ENCODE data around the gene WDCP. TPM values are rescaled to one million over a fixed set of nuclear protein-coding genes. Genes with fewer than 3 reads are reported as not detected.

The WDCP gene
- total and polyA plus RNA-seq, 9 donors: 3.8 to 16.0 (median 11.5) TPM

GRCh38 chr2:24087032-24087431, 39.8 kb upstream of the WDCP start:
- Histone ChIP-seq H3K36me3 (no peaks in the 10 kb centered on the region), H3K27ac (no peak overlapping the region), H3K4me3 (no peak overlapping the region), H3K27me3 (no peaks in the 10 kb centered on the region), H3K9me3 (no peaks in the 10 kb centered on the region), H3K4me1 (ENCODE audit: insufficient read depth) (peaks cover 5% of the 10 kb centered on the region)
- WGBS, 3 donors: 81 to 93% (median 85%) methylated on average over 3 of the region's 3 CpGs
- intact Hi-C loops (cut with DNase I): loop anchor here in 1 of 4 donors (5.0 kb wide), 1 partner anchor 295 kb away; no protein-coding TSS in a partner anchor
- no peak for DNase-seq
- TF ChIP-seq CTCF (IDR thresholded peaks at IDR 0.05) (no peak), POLR2A (IDR thresholded peaks at IDR 0.05) (no peak), EP300 (IDR thresholded peaks at IDR 0.05) (no peak)

GRCh38 chr2:24086241-24086640, 39.0 kb upstream of the WDCP start:
- 89 to 91% (median 91%) methylated on average over 1 of the region's 1 CpG for WGBS, 3 donors
- intact Hi-C loops (cut with DNase I): loop anchor here in 1 of 4 donors (5.0 kb wide), 1 partner anchor 296 kb away; no protein-coding TSS in a partner anchor

GRCh38 chr2:24085200-24085489, 38.0 kb upstream of the WDCP start:
- intact Hi-C loops (cut with DNase I): loop anchor here in 2 of 4 donors (2.0 to 5.0 kb wide), 2 partner anchors 158 to 297 kb away; partner anchors contain the start of gene ATAD2B (in 1 of the 2)
- no peak for DNase-seq

More at GRCh38 chr2:24086241-24086640, 39.0 kb upstream of the WDCP start:
- Histone ChIP-seq H3K9me3 (no peaks in the 10 kb centered on the region), H3K36me3 (no peaks in the 10 kb centered on the region), H3K27ac (no peak overlapping the region), H3K4me3 (no peak overlapping the region), H3K4me1 (ENCODE audit: insufficient read depth) (peaks cover 5% of the 10 kb centered on the region), H3K27me3 (no peaks in the 10 kb centered on the region)
- no peak for DNase-seq
- TF ChIP-seq POLR2A (IDR thresholded peaks at IDR 0.05): no peak
- TF ChIP-seq EP300 (IDR thresholded peaks at IDR 0.05): no peak
- TF ChIP-seq CTCF (IDR thresholded peaks at IDR 0.05): no peak

GRCh38 chr2:24084386-24085199, 37.4 kb upstream of the WDCP start, which contains the start of gene TP53I3:
TSS of gene TP53I3 (minus strand) at chr2:24084834. CDS start at chr2:24084326, 508 bp downstream.
- 0 to 1% (median 1%) methylated on average over 29 to 44 of the region's 44 CpGs for WGBS, 3 donors
- H3K27ac ChIP-seq: peak within 1 kb of the TSS; percentile 65 to 69
- TF ChIP-seq CTCF (IDR thresholded peaks at IDR 0.05) (peak; percentile 94 to 98 (median 97)), POLR2A (IDR thresholded peaks at IDR 0.05) (peak; percentile 53), EP300 (IDR thresholded peaks at IDR 0.05) (no peak)
- peaks cover 5% of the 10 kb centered on the region for H3K4me1 ChIP-seq (ENCODE audit: insufficient read depth)
- H3K27me3 ChIP-seq: no peaks in the 10 kb centered on the region
- intact Hi-C loops (cut with DNase I): loop anchor here in 2 of 4 donors (2.0 to 5.0 kb wide), 2 partner anchors 158 to 298 kb away; partner anchors contain the start of gene ATAD2B (in 1 of the 2)
- no peaks in the 10 kb centered on the region for H3K9me3 ChIP-seq
- H3K36me3 ChIP-seq: no peaks in the 10 kb centered on the region
- peak; percentile 82 to 92 (median 88) for DNase-seq
- peak within 1 kb of the TSS; percentile 55 for H3K4me3 ChIP-seq

More at GRCh38 chr2:24085200-24085489, 38.0 kb upstream of the WDCP start:
- 2 to 4% (median 4%) methylated on average over 11 of the region's 11 CpGs for WGBS, 3 donors
- Histone ChIP-seq H3K4me1 (ENCODE audit: insufficient read depth) (peaks cover 5% of the 10 kb centered on the region), H3K36me3 (no peaks in the 10 kb centered on the region), H3K27me3 (no peaks in the 10 kb centered on the region), H3K9me3 (no peaks in the 10 kb centered on the region), H3K4me3 (peak overlapping the region; percentile 55), H3K27ac (peak overlapping the region; percentile 65 to 69)
- TF ChIP-seq POLR2A (IDR thresholded peaks at IDR 0.05) (no peak), CTCF (IDR thresholded peaks at IDR 0.05) (no peak), EP300 (IDR thresholded peaks at IDR 0.05) (no peak)
